GM18873 (cell line): Measurements from ENCODE around the gene COQ4.
A peak's percentile ranks its signal among the peaks of the same experiment; 100 is the strongest.
"Not testable (repeated sequence)": the region's sequence is repeated elsewhere in the genome, so short reads cannot be mapped to it uniquely, and the experiment has no call there.

Experiments used
- ATAC-seq: cut with Tn5 transposase; IDR thresholded peaks from one replicate; pipeline ENCODE4 v1.9.1; 2021; ENCODE audit warnings: mild to moderate bottlenecking, moderate library complexity, moderate number of reproducible peaks; ENCODE audit not compliant: unreplicated experiment, low FRiP score

The COQ4 gene

DNA sequence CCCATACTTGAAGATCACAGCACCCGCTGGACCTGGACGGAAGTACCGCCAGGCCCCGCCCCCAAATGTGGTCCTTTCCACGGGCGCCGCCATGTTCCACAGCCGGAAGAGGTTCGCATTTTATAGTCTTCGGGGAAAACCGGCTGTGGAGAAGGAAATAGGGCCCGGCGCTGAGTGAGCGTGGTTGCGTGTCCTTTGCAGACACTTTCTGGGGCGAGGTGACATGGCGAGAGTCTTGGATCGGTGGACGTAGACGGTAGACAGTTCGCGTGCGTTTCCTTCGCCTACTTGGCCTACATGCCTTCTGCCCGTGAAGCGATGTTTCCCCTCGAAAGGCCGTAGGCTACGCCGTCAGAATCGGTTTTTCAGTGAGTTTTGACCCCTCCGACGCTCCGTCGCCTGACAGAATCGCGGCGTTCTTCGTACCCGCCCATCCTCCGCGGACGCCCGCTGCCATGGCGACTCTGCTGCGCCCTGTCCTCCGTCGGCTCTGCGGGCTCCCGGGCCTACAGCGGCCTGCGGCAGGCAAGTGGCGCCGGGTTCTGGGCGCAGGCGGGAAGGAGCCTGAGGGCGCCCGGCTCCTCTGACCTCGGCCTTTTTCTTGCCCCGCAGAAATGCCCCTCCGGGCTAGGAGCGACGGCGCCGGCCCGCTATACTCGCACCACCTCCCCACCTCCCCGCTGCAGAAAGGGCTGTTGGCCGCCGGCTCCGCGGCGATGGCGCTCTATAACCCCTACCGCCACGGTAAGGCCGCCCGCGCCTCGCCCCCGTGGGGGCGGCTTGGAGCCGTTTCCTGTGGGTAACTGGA, at the start of gene COQ4, which contains the start of gene TRUB2:
Gene COQ4 (plus strand): TSS at position 436 of the 808 bp plus-strand sequence. CDS start 20 bp downstream, at position 456.
Gene TRUB2 (minus strand): TSS at position 44 of the 808 bp plus-strand sequence. CDS start 39 bp downstream, at position 5.
- peak; percentile 65 for ATAC-seq

GRCh38 chr9:128274245-128274644, 48.4 kb upstream of the COQ4 start:
- ATAC-seq, result no peak

GRCh38 chr9:128275198-128276007, 47.2 kb upstream of the COQ4 start, which contains the start of gene GOLGA2:
TSS of gene GOLGA2 (minus strand) at chr9:128276007. CDS start at chr9:128275976, 31 bp downstream.
- peak; percentile 35 for ATAC-seq

GRCh38 chr9:128276008-128276573, 46.5 kb upstream of the COQ4 start, which contains the start of gene SWI5:
TSS of gene SWI5 (plus strand) at chr9:128276276.
- ATAC-seq, result peak; percentile 89

DNA sequence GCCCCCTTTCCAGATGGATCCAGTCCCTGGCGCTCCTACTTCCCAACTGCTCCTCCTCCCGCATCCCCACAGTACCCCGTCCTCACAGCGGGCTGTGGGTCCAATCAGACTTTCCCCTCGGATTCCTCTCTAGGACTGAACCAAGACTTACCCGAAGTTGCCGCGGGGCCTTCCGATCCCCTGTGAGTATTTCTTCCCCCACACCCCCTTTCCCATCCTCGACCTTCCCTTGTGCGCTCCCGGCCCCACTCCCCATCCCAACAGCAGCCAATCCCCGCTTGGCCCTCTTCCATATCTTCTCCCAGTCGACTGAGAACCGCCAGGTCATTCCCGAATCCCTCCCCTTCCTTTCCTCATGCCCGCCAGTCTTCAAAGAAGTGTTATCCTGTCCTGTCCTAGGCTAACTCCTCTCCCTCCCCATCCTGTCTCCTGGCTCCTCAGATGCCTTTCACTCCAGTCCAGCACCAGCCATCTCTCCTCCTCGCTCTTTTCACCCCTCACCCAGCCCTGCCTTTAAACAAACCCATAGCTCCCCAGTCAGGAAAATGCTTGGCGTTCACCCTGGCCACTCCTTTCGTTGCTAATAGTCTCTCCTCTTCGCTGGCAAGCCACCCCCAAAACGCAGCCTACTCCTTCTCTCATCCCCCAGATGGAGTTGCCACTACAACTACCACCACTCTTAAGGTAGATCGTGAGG, 45.9 kb upstream of the COQ4 start:
- ATAC-seq, result no peak

DNA sequence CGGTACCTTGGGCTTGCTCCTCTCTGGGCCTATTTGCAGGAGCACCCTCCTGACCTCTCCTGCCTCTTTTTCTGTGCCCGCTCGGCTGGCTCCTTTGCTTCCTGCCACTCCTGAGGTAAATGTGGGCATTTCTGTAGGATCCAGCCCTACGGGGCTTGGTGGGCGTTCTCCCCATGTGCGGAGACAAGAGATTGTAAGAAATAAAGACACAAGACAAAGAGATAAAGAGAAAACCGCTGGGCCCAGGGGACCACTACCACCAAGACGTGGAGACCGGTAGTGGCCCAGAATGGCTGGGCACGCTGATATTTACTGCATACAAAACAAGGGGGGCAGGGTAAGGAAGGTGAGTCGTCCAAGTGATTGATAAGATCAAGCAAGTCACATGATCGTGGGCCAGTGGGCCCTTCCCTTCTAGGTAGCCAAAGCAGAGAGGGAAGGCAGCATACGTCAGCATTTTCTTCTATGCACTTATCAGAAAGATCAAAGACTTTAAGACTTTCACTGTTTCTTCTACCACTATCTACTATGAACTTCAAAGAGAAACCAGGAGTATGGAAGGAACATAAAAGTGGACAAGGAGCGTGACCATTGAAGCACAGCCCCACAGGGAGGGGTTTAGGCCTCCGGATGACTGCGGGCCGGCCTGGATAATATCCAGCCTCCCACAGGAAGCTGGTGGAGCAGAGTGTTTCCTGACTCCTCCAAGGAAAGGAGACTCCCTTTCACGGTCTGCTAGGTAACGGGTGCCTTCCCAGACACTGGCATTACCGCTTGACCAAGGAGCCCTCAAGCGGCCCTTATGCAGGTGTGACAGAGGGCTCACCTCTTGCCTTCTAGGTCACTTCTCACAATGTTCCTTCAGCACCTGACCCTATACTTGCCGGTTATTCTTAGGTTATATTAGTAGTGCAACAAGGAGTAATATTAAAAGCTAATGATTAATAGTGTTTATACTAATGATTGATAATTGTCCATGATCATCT, 43.3 kb upstream of the COQ4 start:
- not testable (repeated sequence) for ATAC-seq

- ATAC-seq, result no peak
Measured at GRCh38 chr9:128280084-128280622, 42.5 kb upstream of the COQ4 start.

GRCh38 chr9:128282500-128282899, 40.1 kb upstream of the COQ4 start:
- no peak for ATAC-seq

DNA sequence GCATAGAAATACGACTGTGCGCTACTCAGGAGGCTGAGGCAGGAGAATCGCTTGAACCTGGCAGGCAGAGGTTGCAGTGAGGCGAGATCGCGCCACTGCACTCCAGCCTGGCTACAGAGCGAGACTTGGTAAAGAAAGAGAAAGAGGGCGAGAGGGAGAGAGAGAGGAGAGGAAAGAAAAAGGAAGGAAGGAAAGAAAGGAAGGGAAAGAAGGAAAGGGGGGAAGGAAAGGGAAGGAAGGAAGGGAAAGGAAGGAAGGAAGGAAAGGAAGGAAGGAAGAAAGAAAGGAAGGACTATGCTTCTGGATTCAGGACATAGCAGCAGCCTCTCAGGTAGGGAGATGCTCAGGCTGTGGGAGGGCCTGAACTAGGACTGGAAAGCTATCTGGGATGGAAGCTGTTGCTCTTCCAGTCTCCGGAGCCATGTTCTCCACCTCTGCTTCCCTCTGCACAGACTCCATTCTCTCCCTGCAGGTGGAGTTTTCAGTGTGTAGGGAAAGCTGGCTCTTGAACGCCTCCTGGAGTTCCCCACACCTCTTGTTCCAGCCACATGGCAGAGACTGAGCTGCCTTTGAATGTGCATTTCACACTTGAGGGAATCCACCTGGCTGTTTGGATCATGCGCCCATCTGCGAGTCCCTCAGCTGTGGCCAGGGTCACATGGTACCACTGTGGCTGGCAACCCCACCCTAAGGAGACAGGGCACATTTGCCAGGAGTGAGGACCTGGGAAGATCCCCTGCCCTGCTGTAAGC, 37.4 kb upstream of the COQ4 start:
- no peak for ATAC-seq

- no peak for ATAC-seq
Measured at GRCh38 chr9:128286440-128286839, 36.2 kb upstream of the COQ4 start.

- no peak for ATAC-seq
Measured at GRCh38 chr9:128288273-128289004, 34.2 kb upstream of the COQ4 start.

DNA sequence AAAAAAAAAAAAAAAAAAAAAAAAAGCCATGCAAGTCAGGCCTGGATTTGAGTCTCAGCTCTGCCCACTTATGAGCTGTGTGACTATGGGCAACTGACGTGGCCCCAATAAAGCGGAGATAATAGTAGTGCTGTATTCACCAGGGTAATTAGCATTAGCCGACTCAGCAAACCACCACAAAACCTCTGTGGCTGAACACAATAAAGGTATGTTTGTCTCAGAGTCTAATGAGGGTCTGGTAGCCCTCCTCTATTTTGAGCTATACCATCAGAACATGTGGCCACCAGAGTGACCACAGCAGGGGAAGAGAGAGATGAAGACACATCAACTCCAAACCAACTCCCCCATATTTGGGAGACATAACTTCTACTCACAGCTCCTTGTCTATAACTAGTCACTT, 30.6 kb upstream of the COQ4 start:
- ATAC-seq, result no peak

- no peak for ATAC-seq
Measured at GRCh38 chr9:128293091-128293490, 29.5 kb upstream of the COQ4 start.

DNA sequence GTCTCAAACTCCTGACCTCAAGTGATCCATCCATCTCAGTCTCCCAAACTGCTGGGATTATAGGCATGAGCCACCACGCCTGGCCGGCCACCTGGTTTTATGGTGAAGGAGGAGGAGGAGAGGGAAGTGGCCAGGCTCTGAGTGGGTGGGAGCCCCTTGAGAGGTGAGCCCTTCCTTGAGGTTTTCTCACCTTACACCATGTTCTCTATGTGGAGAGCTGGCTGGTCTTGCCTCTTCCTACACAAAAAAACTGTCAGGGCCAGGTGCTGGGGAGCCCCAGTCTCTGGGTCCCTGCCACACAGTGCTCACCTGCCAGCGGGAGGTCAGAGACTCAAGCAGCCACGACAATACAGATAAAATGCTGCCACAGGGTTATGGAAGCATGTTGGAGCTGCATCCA, 28.5 kb upstream of the COQ4 start:
- no peak for ATAC-seq

DNA sequence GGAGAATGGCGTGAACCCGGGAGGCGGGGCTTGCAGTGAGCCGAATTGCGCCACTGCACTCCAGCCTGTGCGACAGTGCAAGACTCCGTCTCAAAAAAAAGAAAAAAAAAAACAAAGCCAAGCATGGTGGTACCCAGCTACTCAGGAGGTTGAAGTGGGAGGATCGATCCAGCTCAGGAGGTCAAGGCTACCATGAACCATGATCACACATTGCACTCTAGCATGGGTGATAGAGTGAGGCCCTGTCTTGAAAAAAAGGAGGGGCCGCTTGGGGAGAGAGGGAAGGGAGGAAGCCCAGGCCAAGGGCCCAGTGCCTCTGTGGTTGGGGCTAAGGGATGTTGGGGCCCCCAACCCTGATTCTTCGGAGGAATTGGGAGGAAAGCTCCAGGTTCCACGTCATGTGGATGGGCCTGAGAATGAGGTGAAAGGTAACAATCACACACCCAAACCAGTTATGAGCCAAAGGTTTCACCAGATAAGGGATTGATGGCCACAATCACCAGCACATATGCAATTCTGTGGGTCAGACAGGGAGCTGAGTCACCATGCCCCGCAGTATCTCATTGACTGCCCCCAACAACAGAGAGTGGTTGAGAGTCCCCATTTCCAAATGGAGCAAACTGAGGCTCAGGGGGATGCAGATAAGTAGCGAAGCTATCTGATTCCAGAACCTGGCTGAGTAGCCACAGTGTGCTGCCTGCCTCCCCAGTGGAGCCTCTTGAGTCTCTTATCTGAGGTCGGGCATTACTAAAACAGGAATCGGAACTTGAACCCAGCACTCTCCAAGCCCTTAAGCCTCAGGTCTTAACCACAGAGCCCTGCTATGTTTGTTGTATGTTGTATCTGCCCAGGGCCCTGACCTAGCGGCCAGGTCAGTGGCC, 26.1 kb upstream of the COQ4 start:
- ATAC-seq, result no peak

- ATAC-seq, result no peak
Measured at GRCh38 chr9:128297221-128297773, 25.3 kb upstream of the COQ4 start.
